Naive thymus-derived CD4-positive, alpha-beta T cell (primary cell): ENCODE data around the gene SMARCC1. TPM values are rescaled to one million over a fixed set of nuclear protein-coding genes. Genes with fewer than 3 reads are reported as not detected.
A peak's percentile ranks its signal among the peaks of the same experiment; 100 is the strongest.

Source experiments
- ATAC-seq: fragments of 150-1000 bp; cut with Tn5 transposase; 2 replicates; pipeline ENCODE4 v1.10.0; 2021; ENCODE audit warnings: mild to moderate bottlenecking, moderate library complexity
- CTCF ChIA-PET: fragments of 350-600 bp; sonication (Branson Sonifier 250); formaldehyde crosslinking; loops from one replicate; lab custom pipeline; 2021; ENCODE audit warnings: antibody characterized with exemption; lab: Charles Lee
- POLR2A ChIA-PET: fragments of 350-600 bp; sonication (Branson Sonifier 250); formaldehyde crosslinking; loops from one replicate; lab custom pipeline; 2021; ENCODE audit warnings: antibody characterized with exemption, inconsistent platforms; lab: Charles Lee
- DNase-seq, 9 donors: peaks; one replicate each; pipeline versions ENCODE4 v3.0.0 to v3.0.0-alpha.2; 2020 to 2022; ENCODE audit warnings: mixed read lengths in 1 of 9
- H3K27ac ChIP-seq: one replicate; pipeline ENCODE4 v1.7.0; 2013; ENCODE audit warnings: mild to moderate bottlenecking, low read depth, low read length, moderate library complexity
- H3K27me3 ChIP-seq, 2 donors: one replicate each; pipeline ENCODE4 v1.7.0; 2013; ENCODE audit warnings: low read length in 2 of 2, mild to moderate bottlenecking in 2 of 2, moderate library complexity in 2 of 2; ENCODE audit not compliant: control insufficient read depth in 2 of 2, insufficient read depth in 2 of 2
- H3K36me3 ChIP-seq, 3 experiments: 1 replicate in 2 of 3; 2 replicates in 1 of 3; pipeline ENCODE4 v1.7.0; 2013; ENCODE audit warnings: low read length in 3 of 3, mild to moderate bottlenecking in 3 of 3, moderate library complexity in 1 of 3; ENCODE audit not compliant: insufficient read depth in 3 of 3, control insufficient read depth in 2 of 3
- H3K4me1 ChIP-seq, 2 donors: one replicate each; pipeline ENCODE4 v1.7.0; 2013; ENCODE audit warnings: low read length in 2 of 2, mild to moderate bottlenecking in 2 of 2, moderate library complexity in 1 of 2; ENCODE audit not compliant: control insufficient read depth in 2 of 2, insufficient read depth in 2 of 2
- H3K4me3 ChIP-seq: 2 replicates; pipeline ENCODE4 v1.7.0; 2013; ENCODE audit warnings: mild to moderate bottlenecking, low read length
- H3K9me3 ChIP-seq, 3 experiments: 1 replicate in 2 of 3; 2 replicates in 1 of 3; pipeline ENCODE4 v1.7.0; 2013; ENCODE audit warnings: low read length in 3 of 3; ENCODE audit not compliant: control insufficient read depth in 2 of 3
- H3K27ac Mint-ChIP-seq, 9 donors: one replicate each; pipeline ENCODE4 v1.8.0; 2020 to 2022; ENCODE audit warnings: mixed read lengths in 9 of 9, mild to moderate bottlenecking in 8 of 9, moderate library complexity in 5 of 9, inconsistent platforms in 2 of 9
- H3K27me3 Mint-ChIP-seq, 5 donors: one replicate each; pipeline ENCODE4 v1.8.0; 2021 to 2022; ENCODE audit warnings: mixed read lengths in 5 of 5, mild to moderate bottlenecking in 1 of 5
- H3K36me3 Mint-ChIP-seq, 5 donors: one replicate each; pipeline ENCODE4 v1.8.0; 2020 to 2022; ENCODE audit warnings: mixed read lengths in 5 of 5, mild to moderate bottlenecking in 3 of 5, inconsistent platforms in 1 of 5
- H3K4me1 Mint-ChIP-seq, 7 donors: one replicate each; pipeline ENCODE4 v1.8.0; 2020 to 2022; ENCODE audit warnings: mixed read lengths in 7 of 7, mild to moderate bottlenecking in 3 of 7, inconsistent platforms in 1 of 7
- H3K4me3 Mint-ChIP-seq, 10 donors: one replicate each; pipeline ENCODE4 v1.8.0; 2020 to 2022; ENCODE audit warnings: mild to moderate bottlenecking in 10 of 10, mixed read lengths in 10 of 10, moderate library complexity in 6 of 10, inconsistent platforms in 2 of 10
- H3K9me3 Mint-ChIP-seq, 11 donors: one replicate each; pipeline ENCODE4 v1.8.0; 2020 to 2022; ENCODE audit warnings: mixed read lengths in 11 of 11, mild to moderate bottlenecking in 4 of 11, inconsistent platforms in 1 of 11, moderate library complexity in 1 of 11
- intact Hi-C, 2 donors: fragments of 100-400 bp; cut with micrococcal nuclease; formaldehyde crosslinking; loops; one replicate each; pipeline ENCODE4 v1.15.1; 2023
- polyA plus RNA-seq, 2 donors: library from polyadenylated mRNA; unstranded; fragments of 300-500 nt; fragmentation: Illumina TruSeq; gene quantifications; one replicate each; pipeline ENCODE4 v1.2.3, GENCODE V29; 2021
- total RNA-seq, 6 experiments: library from RNA in 5 of 6; stranded (reverse) in 5 of 6; gene quantifications; 1 replicate in 5 of 6; 2 replicates in 1 of 6; pipeline ENCODE4 v1.2.3 and lab custom pipeline; 2021 to 2026

SMARCC1 gene
- total and polyA plus RNA-seq, 7 experiments from 2014 or later, result 54.0 to 125 (median 98.6) TPM

- no peak for DNase-seq
- no peak overlapping the region for H3K27ac ChIP-seq
- peaks cover 0 to 11% (median 0%) of the 10 kb centered on the region in 3 experiments for H3K36me3 ChIP-seq
- H3K9me3 ChIP-seq, result no peaks in the 10 kb centered on the region
- no peak for ATAC-seq
- peaks cover 0 to 1% (median 0%) of the 10 kb centered on the region in 11 donors for H3K9me3 Mint-ChIP-seq
- ChIA-PET CTCF (no interaction called here), POLR2A (no interaction called here)
- no peak overlapping the region for H3K4me3 Mint-ChIP-seq
- H3K4me1 ChIP-seq, result peaks cover 0 to 5% of the 10 kb centered on the region in 2 donors
- H3K36me3 Mint-ChIP-seq, result peaks cover 0 to 10% (median 5%) of the 10 kb centered on the region in 5 donors
- H3K27me3 Mint-ChIP-seq, result peaks cover 6 to 32% (median 6%) of the 10 kb centered on the region in 5 donors
- H3K4me3 ChIP-seq, result no peak overlapping the region
- peaks cover 0 to 9% (median 0%) of the 10 kb centered on the region in 7 donors for H3K4me1 Mint-ChIP-seq
- H3K27ac Mint-ChIP-seq, result peak overlapping the region in 1 of 9 donors; percentile 46
- intact Hi-C loops, result no loop called here
- H3K27me3 ChIP-seq, result peaks cover 3 to 9% of the 10 kb centered on the region in 2 donors
These were observed 200.3 kb downstream of the SMARCC1 start for GRCh38 chr3:47581422-47581821.

DNA sequence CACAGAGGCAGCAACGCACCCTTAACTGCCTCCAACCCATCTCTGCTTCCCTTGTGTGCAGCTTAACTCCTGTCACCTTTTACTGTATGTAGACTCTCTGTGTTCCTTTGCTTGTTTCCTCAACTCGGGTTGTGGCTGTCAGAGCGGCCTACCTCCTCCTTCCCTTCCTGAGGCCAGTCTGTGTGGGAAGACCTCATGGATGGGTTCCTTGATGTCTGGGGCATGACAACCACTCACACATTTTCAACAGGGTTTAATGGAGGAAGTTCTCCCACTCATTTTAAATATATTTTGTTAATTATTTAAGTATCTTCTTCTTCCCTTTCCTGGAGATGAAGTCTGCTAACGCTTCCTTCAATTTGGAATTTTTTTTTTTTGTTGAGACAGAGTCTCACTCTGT lies 201.2 kb downstream of the SMARCC1 start:
- no peaks in the 10 kb centered on the region for H3K9me3 ChIP-seq
- Mint-ChIP-seq H3K4me3 (peak overlapping the region in 8 of 10 donors; percentile 41 to 79 (median 62)), H3K27me3 (peaks cover 6 to 39% (median 9%) of the 10 kb centered on the region in 5 donors), H3K9me3 (peaks cover 0 to 1% (median 0%) of the 10 kb centered on the region in 11 donors), H3K27ac (peak overlapping the region in 1 of 9 donors; percentile 19), H3K36me3 (peaks cover 0 to 5% (median 0%) of the 10 kb centered on the region in 5 donors), H3K4me1 (peaks cover 0 to 9% (median 0%) of the 10 kb centered on the region in 7 donors)
- H3K4me1 ChIP-seq, result peaks cover 0 to 5% of the 10 kb centered on the region in 2 donors
- intact Hi-C loops, result no loop called here
- H3K36me3 ChIP-seq, result peaks cover 0 to 4% (median 0%) of the 10 kb centered on the region in 3 experiments
- CTCF ChIA-PET, result no interaction called here
- H3K4me3 ChIP-seq, result no peak overlapping the region
- ATAC-seq (no peak), DNase-seq (no peak)
- peaks cover 3 to 9% of the 10 kb centered on the region in 2 donors for H3K27me3 ChIP-seq
- POLR2A ChIA-PET, result interaction anchor here (0.6 kb wide), 1 partner anchor 11 kb away, joined by 4 read pairs; no protein-coding TSS in a partner anchor
- H3K27ac ChIP-seq, result no peak overlapping the region

GRCh38 chr3:47579875-47580274 lies 201.8 kb downstream of the SMARCC1 start:
- peaks cover 0 to 5% of the 10 kb centered on the region in 2 donors for H3K4me1 ChIP-seq
- Mint-ChIP-seq H3K9me3 (peaks cover 0 to 1% (median 0%) of the 10 kb centered on the region in 11 donors), H3K4me3 (peak overlapping the region; percentile 32 to 79 (median 60)), H3K27ac (peak overlapping the region in 2 of 9 donors; percentile 1 to 10), H3K36me3 (no peaks in the 10 kb centered on the region), H3K4me1 (peaks cover 0 to 9% (median 0%) of the 10 kb centered on the region in 7 donors), H3K27me3 (peaks cover 6 to 45% (median 12%) of the 10 kb centered on the region in 5 donors)
- intact Hi-C loops, result loop anchor here in 1 of 2 donors (5.0 kb wide), 1 partner anchor 202 kb away; the partner anchor contains the start of gene SMARCC1
- H3K27ac ChIP-seq, result no peak overlapping the region
- POLR2A ChIA-PET, result no interaction called here
- H3K4me3 ChIP-seq, result no peak overlapping the region
- no peaks in the 10 kb centered on the region for H3K9me3 ChIP-seq
- peaks cover 3 to 9% of the 10 kb centered on the region in 2 donors for H3K27me3 ChIP-seq
- H3K36me3 ChIP-seq, result no peaks in the 10 kb centered on the region
- CTCF ChIA-PET, result no interaction called here
- ATAC-seq (no peak), DNase-seq (no peak)

DNA sequence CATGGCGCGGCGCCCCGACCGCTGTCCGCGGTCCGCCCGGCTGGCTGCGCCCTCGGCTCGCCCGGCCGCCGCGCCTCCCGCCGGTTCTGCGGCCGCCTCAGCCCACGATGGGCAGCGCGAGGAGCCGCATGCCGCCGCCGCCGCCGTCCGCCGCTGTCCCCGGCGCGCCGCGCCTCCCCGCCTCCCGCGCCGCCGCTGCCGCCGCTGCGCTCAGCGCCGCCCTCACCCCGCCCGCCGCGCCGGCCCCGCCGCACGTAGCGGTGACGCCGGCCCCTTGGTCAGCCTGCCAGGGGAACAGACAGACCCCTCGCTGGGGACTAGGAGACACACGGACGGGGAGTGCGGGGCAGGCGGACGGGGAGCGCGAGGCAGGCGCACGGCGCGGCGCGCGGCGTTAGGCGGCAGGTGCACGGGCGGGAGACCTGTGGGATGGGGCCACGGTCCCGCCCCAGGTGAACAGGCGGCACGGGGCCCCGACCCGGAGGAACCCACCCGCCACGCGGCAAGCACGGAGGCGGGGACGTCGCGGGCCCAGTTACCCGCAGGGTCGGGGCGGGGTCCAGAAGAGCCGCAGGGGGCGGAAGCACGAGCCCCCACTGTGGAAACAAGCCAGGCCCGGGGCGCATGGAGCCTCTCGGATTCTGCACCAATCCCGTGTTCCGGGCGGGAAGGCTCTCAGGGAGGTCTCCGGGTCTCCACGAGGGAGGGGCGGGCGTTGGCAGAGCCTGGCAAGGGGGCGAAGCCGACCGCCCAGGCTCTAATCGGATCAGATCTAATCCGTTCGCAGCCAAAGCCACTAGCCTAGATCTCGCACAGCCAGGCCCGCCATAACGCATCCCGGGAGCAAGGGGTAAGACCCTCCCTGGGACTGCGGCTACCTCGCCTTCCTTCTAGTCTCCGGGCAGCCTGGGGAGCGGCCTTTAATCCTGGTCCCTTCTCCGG lies 202.7 kb downstream of the SMARCC1 start, which contains the start of gene CSPG5:
Gene CSPG5, minus strand, starts transcription at position 175 of the 942 bp plus-strand sequence. Its CDS starts 172 bp downstream, at position 3.
- peak; percentile 64 for ATAC-seq
- H3K27ac Mint-ChIP-seq, result no peak within 1 kb of the TSS

GRCh38 chr3:47578119-47578632 lies 203.5 kb downstream of the SMARCC1 start:
- no peak overlapping the region for H3K27ac ChIP-seq
- H3K9me3 ChIP-seq, result no peaks in the 10 kb centered on the region
- ChIA-PET POLR2A (no interaction called here), CTCF (no interaction called here)
- Mint-ChIP-seq H3K4me1 (peaks cover 0 to 9% (median 0%) of the 10 kb centered on the region in 7 donors), H3K27ac (no peak overlapping the region), H3K36me3 (no peaks in the 10 kb centered on the region), H3K27me3 (peaks cover 13 to 57% (median 21%) of the 10 kb centered on the region in 5 donors), H3K4me3 (peak overlapping the region in 9 of 10 donors; percentile 30 to 80 (median 67)), H3K9me3 (peaks cover 0 to 1% (median 0%) of the 10 kb centered on the region in 11 donors)
- H3K4me1 ChIP-seq, result peaks cover 0 to 5% of the 10 kb centered on the region in 2 donors
- peak overlapping the region; percentile 41 for H3K4me3 ChIP-seq
- H3K27me3 ChIP-seq, result peaks cover 3 to 9% of the 10 kb centered on the region in 2 donors
- DNase-seq (peak in 8 of 9 donors; percentile 16 to 62 (median 28)), ATAC-seq (peak; percentile 80)
- intact Hi-C loops, result loop anchor here (1.0 to 5.0 kb wide), 2 partner anchors 65 to 204 kb away; partner anchors contain the start of genes ELP6 (in 1 of the 2) and SMARCC1 (in 1 of the 2)
- H3K36me3 ChIP-seq, result no peaks in the 10 kb centered on the region

More for the DNA sequence above, 202.7 kb downstream of the SMARCC1 start, which contains the start of gene CSPG5:
- CTCF ChIA-PET, result no interaction called here
- Histone ChIP-seq H3K27ac (no peak within 1 kb of the TSS), H3K36me3 (no peaks in the 10 kb centered on the region), H3K27me3 (peaks cover 3 to 9% of the 10 kb centered on the region in 2 donors), H3K9me3 (no peaks in the 10 kb centered on the region), H3K4me1 (peaks cover 0 to 5% of the 10 kb centered on the region in 2 donors), H3K4me3 (peak within 1 kb of the TSS; percentile 41)
- Mint-ChIP-seq H3K36me3 (no peaks in the 10 kb centered on the region), H3K27me3 (peaks cover 7 to 51% (median 17%) of the 10 kb centered on the region in 5 donors), H3K9me3 (peaks cover 0 to 1% (median 0%) of the 10 kb centered on the region in 11 donors), H3K4me3 (peak within 1 kb of the TSS; percentile 32 to 80 (median 68)), H3K4me1 (peaks cover 0 to 9% (median 0%) of the 10 kb centered on the region in 7 donors)
- DNase-seq, result peak in 8 of 9 donors; percentile 8 to 67 (median 24)
- POLR2A ChIA-PET, result no interaction called here
- intact Hi-C loops, result loop anchor here (1.0 to 5.0 kb wide), 2 partner anchors 66 to 203 kb away; partner anchors contain the start of genes ELP6 (in 1 of the 2) and SMARCC1 (in 1 of the 2)
